K562 (cell line): ENCODE results near the gene FZD10. TPM values are rescaled to one million over a fixed set of nuclear protein-coding genes. Genes with fewer than 3 reads are reported as not detected.

Experiments
- ATAC-seq: fragments of 200-7000 bp; cut with Tn5 transposase; 3 replicates; pipeline ENCODE4 v1.9.1; 2020; ENCODE audit warnings: moderate library complexity
- BruUV-seq: library from RNA; stranded (reverse); fragments of 400-500 nt; replicated peaks from 2 replicates; lab custom pipeline; 2021; lab: Mats Ljungman, UMichigan
- CTCF ChIA-PET: fragments of 300-600 bp; formaldehyde crosslinking; extraction: SDS; loops from one replicate; lab custom pipeline; 2021; ENCODE audit warnings: low intra/inter-chr PET ratio; lab: Yijun Ruan, JAX
- POLR2A ChIA-PET: fragments of 300-600, 350-650 bp; sonication (Branson Sonifier 250); formaldehyde crosslinking; extraction: SDS; loops from one replicate; lab custom pipeline; 2021; ENCODE audit warnings: antibody characterized with exemption, inconsistent platforms; lab: Yijun Ruan, JAX
- DNase-seq, 4 experiments: peaks; one replicate each; pipeline versions ENCODE4 v3.0.0 to v3.0.0-alpha.2; 2011 to 2018; ENCODE audit warnings: low spot score in 3 of 4, mixed read lengths in 3 of 4; ENCODE audit errors: extremely low read depth in 1 of 4
- FAIRE-seq: peaks from 2 replicates; lab custom pipeline; 2011; peaks lifted over from hg19 to GRCh38; lab: Jason Lieb, UNC
- H2AFZ ChIP-seq: 2 replicates; pipeline ENCODE4 v1.6.0; 2011; ENCODE audit warnings: low read depth, low read length, control low read depth, inconsistent platforms
- H3K27ac ChIP-seq: fragments of 200-600 bp; 3 replicates; pipeline ENCODE4 v1.8.0; 2011; ENCODE audit warnings: low read depth, mild to moderate bottlenecking, control low read depth, inconsistent platforms, low read length, moderate library complexity, mixed read lengths; ENCODE audit errors: extremely low read depth
- H3K27me3 ChIP-seq, 2 experiments: fragments of 300-600 bp in 1 of 2; 2 replicates in 1 of 2; 3 replicates in 1 of 2; pipeline versions ENCODE4 v1.6.0 to v1.8.0; 2011; ENCODE audit warnings: inconsistent platforms in 2 of 2, low read length in 2 of 2, mild to moderate bottlenecking in 1 of 2, mixed read lengths in 1 of 2, moderate library complexity in 1 of 2; ENCODE audit not compliant: control insufficient read depth in 2 of 2, insufficient read depth in 2 of 2
- H3K36me3 ChIP-seq: fragments of 300-600 bp; 3 replicates; pipeline ENCODE4 v1.8.0; 2011; ENCODE audit warnings: mild to moderate bottlenecking, low read length, inconsistent platforms; ENCODE audit not compliant: control insufficient read depth, insufficient read depth
- H3K4me1 ChIP-seq, 2 experiments: fragments of 200-600 bp in 1 of 2; replicated peaks in 1 of 2; 2 replicates in 1 of 2; 3 replicates in 1 of 2; pipeline versions ENCODE4 v1.5.1 to v1.8.0; 2011; ENCODE audit warnings: inconsistent platforms in 2 of 2, low read length in 2 of 2, mild to moderate bottlenecking in 1 of 2, mixed read lengths in 1 of 2, moderate library complexity in 1 of 2; ENCODE audit not compliant: control insufficient read depth in 2 of 2, insufficient read depth in 2 of 2
- H3K4me2 ChIP-seq: 2 replicates; pipeline ENCODE4 v1.6.1; 2011; ENCODE audit warnings: low read length, control low read depth, inconsistent platforms, mixed read lengths; ENCODE audit not compliant: insufficient read depth
- H3K4me3 ChIP-seq: fragments of 200-600 bp; sonication (generic), shearing (Covaris generic); 2 replicates; pipeline ENCODE4 v1.5.1; 2016; ENCODE audit warnings: control low read depth, inconsistent platforms
- H3K79me2 ChIP-seq: fragments of 200-600 bp; 3 replicates; pipeline ENCODE4 v1.8.0; 2011; ENCODE audit warnings: low read length, inconsistent platforms; ENCODE audit not compliant: control insufficient read depth, insufficient read depth
- H3K9ac ChIP-seq, 2 experiments: 2 replicates each; pipeline versions ENCODE4 v1.6.0 to v1.6.1; 2011; ENCODE audit warnings: low read depth in 2 of 2, low read length in 2 of 2, control low read depth in 1 of 2, inconsistent platforms in 1 of 2, mild to moderate bottlenecking in 1 of 2, mixed read lengths in 1 of 2; ENCODE audit not compliant: insufficient read depth in 1 of 2
- H3K9me1 ChIP-seq: one replicate; pipeline ENCODE4 v1.6.0; 2011; ENCODE audit warnings: inconsistent platforms, mild to moderate bottlenecking, low read length, moderate library complexity; ENCODE audit not compliant: control insufficient read depth, insufficient read depth
- H3K9me3 ChIP-seq: replicated peaks from 2 replicates; pipeline ENCODE4 v1.5.1; 2011; ENCODE audit warnings: low read depth, low read length, inconsistent platforms; ENCODE audit not compliant: control insufficient read depth, insufficient read depth
- H4K20me1 ChIP-seq: replicated peaks from 2 replicates; pipeline ENCODE4 v1.6.1; 2011; ENCODE audit warnings: low read length, inconsistent platforms, mixed read lengths; ENCODE audit not compliant: control insufficient read depth, insufficient read depth
- ARHGAP35 ChIP-seq: fragments of 450-650 bp; IDR thresholded peaks from 2 replicates; pipeline ENCODE4 v1.6.1; 2018; ENCODE audit not compliant: partially characterized antibody
- NCOA4 ChIP-seq: fragments of 450-650 bp; IDR thresholded peaks from 2 replicates; pipeline ENCODE4 v1.6.1; 2018; ENCODE audit warnings: mild to moderate bottlenecking; ENCODE audit not compliant: partially characterized antibody
- POLR2A ChIP-seq: fragments of 450-650 bp; conservative IDR thresholded peaks from 2 replicates; pipeline ENCODE4 v1.6.1; 2016
- POLR2G ChIP-seq: fragments of 200-400 bp; formaldehyde crosslinking; IDR thresholded peaks from 2 replicates; pipeline ENCODE4 v1.6.1; 2017; ENCODE audit warnings: low read depth, mild to moderate bottlenecking, antibody characterized with exemption, low read length, moderate library complexity
- SETDB1 ChIP-seq: IDR thresholded peaks from one replicate; pipeline ENCODE4 v1.6.1; 2012; ENCODE audit warnings: low read length, control low read depth, inconsistent platforms
- TRIM24 ChIP-seq, 2 experiments: fragments of 450-650 bp; IDR thresholded peaks; 2 replicates each; pipeline ENCODE4 v1.6.1; 2016
- ZBED1 ChIP-seq: IDR thresholded peaks from 2 replicates; pipeline ENCODE4 v1.6.1; 2014
- ZZZ3 ChIP-seq: fragments of 450-650 bp; IDR thresholded peaks from 2 replicates; pipeline ENCODE4 v1.6.1; 2016; ENCODE audit warnings: antibody characterized with exemption, mild to moderate bottlenecking, moderate library complexity
- WGBS: fragments of 100-300 bp; shearing (Covaris generic); methylation state at CpG from one replicate; pipeline ENCODE4 v1.1.6; 2016; ENCODE audit warnings: low coverage, mixed read lengths; ENCODE audit not compliant: insufficient coverage; ENCODE audit errors: missing lambda C conversion rate; 5-methylcytosine and 5-hydroxymethylcytosine counted together
- in situ Hi-C: fragments of 300-500 bp; cut with MboI; formaldehyde crosslinking; loops from 4 replicates; pipeline ENCODE4 v1.15.0; 2018; ENCODE audit warnings: inconsistent platforms, mixed read lengths
- intact Hi-C: fragments of 100-400 bp; cut with micrococcal nuclease; formaldehyde crosslinking; loops from 2 replicates; pipeline ENCODE4 v1.14.2; 2022
- polyA plus RNA-seq, 8 experiments: library from polyadenylated mRNA; depleted of rRNA in 4 of 8; stranded (reverse) in 5 of 8; unstranded in 3 of 8; fragments of >200 nt; fragmentation: Nextera tagmentation in 2 of 8; fragmentation: Illumina TruSeq in 1 of 8; extraction: Ambion mirVana in 2 of 8; extraction: Trizol in 1 of 8; gene quantifications; 2 replicates each; pipeline versions ENCODE4 v1.2.1 to v1.2.3, GENCODE V29; 2011 to 2014; ENCODE audit warnings: inconsistent platforms in 1 of 8, missing spikeins in 1 of 8
- total RNA-seq, 7 experiments: library from RNA; depleted of rRNA in 6 of 7; stranded (reverse); fragments of >200 nt in 6 of 7; fragmentation: Illumina TruSeq in 2 of 7; extraction: Trizol in 2 of 7; gene quantifications; 2 replicates each; pipeline versions ENCODE4 v1.2.1 to v1.2.3, GENCODE V29; 2011 to 2021; ENCODE audit warnings: low replicate concordance in 1 of 7
- TF ChIP-seq, protein P1 (sequence below): sonication (generic); formaldehyde crosslinking; IDR thresholded peaks from 2 replicates; pipeline ENCODE4 v1.9.0; 2022; ENCODE audit warnings: mild to moderate bottlenecking, missing genetic modification reagents
- TF ChIP-seq, protein P2 (sequence below): sonication (generic); formaldehyde crosslinking; IDR thresholded peaks from 2 replicates; pipeline ENCODE4 v1.8.0; 2022; ENCODE audit warnings: missing genetic modification reagents, mild to moderate bottlenecking, borderline replicate concordance
- TF ChIP-seq, protein P3 (sequence below): sonication (generic); formaldehyde crosslinking; IDR thresholded peaks from 2 replicates; pipeline ENCODE4 v1.8.1; 2023; ENCODE audit warnings: mild to moderate bottlenecking, missing genetic modification reagents
- TF ChIP-seq, protein P4 (sequence below): fragments of 450-650 bp; IDR thresholded peaks from 2 replicates; pipeline ENCODE4 v1.6.1; 2016; ENCODE audit warnings: borderline replicate concordance
- TF ChIP-seq, protein P5 (sequence below): fragments of 450-650 bp; formaldehyde crosslinking; IDR thresholded peaks from 2 replicates; pipeline ENCODE4 v1.4.0; 2020; ENCODE audit warnings: mild to moderate bottlenecking, moderate library complexity

Gene FZD10
- total and polyA plus RNA-seq, 9 of the 15 experiments (the other 6 are each of a cell fraction or from before 2014, with no cell fraction given): not detected

DNA sequence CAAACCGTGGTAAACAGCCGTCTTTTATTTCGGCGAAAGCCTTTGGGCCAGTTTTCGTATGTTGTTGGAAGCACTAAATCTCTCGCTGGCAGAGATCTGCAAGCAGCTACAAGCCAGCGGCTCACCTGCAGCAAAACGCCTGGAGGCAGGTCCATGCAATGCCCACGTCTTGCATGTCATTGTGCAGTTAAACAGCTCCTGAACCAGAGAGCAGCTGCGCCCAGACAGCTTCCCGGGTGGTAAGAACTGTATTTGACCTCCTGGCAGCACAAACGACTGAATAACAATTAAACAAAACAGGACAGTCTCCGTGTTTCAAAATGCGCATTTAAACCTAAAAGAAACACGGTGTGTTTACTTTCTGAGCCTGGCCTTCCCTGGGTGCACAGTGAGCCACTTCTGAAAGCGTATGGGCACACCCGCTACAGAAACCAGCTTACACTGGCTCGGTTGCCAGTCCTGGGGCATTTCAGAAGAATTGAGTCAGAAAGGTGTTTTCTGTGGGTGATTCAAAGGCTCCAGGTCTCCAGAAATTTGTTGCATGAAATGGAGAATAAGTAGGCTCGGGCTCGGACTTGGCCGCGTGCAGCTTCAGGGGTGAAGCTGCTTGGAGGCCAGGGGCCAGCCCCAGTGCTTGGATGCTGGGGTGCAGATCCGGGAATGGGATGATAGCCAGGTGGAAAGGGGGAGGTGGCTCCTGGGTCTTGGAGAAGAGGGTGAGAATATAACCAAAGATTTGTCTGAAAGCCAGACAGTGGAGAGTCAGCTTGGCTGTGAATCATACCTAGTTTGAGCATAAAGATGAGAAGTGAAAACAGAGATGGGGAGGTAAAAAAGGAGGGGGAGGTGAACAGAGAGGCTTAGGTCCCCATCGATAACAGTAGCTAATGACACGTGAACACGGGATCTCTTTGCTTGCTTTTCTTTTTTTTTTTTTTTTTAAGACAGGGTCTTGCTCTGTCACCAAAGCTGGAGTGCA is 24.9 kb upstream of the FZD10 start (continued):
- TF ChIP-seq POLR2G: no peak
- TF ChIP-seq, protein P1, sequence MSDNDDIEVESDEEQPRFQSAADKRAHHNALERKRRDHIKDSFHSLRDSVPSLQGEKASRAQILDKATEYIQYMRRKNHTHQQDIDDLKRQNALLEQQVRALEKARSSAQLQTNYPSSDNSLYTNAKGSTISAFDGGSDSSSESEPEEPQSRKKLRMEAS: no peak
- TF ChIP-seq ZBED1: no peak
- TF ChIP-seq, all 486 proteins: peak for 0

DNA sequence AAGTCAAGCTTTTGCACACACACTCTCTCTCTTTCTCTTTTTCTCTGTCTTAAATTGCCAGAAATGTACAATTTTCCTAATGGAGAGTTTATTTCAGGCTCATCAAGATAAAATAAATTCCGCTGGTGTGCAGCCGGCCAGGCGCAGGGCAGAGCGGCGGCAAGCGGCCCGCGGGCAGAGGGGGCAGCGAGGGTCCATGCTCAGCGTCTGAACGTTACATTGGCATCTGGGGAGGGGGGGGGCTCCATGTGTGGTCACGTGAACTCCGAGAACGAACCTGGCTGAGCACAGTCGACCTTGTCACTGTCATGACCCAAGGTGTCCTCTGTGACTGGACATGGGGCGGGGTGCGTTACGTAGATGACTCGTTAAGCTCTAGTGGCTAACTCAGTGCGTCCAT is 23.8 kb upstream of the FZD10 start:
- H3K4me1 ChIP-seq: no peaks in the 10 kb centered on the region
- no peak overlapping the region for H3K9ac ChIP-seq
- H3K4me3 ChIP-seq: no peak overlapping the region
- ChIA-PET CTCF (no interaction called here), POLR2A (no interaction called here)
- no peaks in the 10 kb centered on the region for H3K36me3 ChIP-seq
- no peaks in the 10 kb centered on the region for H3K9me3 ChIP-seq
- H3K79me2 ChIP-seq: no peaks in the 10 kb centered on the region
- TF ChIP-seq POLR2A (no peak), NCOA4 (no peak), ARHGAP35 (no peak), TRIM24 (IDR thresholded peaks at IDR 0.05) (no peak), ZZZ3 (no peak), SETDB1 (no peak)
- TF ChIP-seq, protein P2, sequence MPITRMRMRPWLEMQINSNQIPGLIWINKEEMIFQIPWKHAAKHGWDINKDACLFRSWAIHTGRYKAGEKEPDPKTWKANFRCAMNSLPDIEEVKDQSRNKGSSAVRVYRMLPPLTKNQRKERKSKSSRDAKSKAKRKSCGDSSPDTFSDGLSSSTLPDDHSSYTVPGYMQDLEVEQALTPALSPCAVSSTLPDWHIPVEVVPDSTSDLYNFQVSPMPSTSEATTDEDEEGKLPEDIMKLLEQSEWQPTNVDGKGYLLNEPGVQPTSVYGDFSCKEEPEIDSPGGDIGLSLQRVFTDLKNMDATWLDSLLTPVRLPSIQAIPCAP (CRISPR knock-in tag): no peak
- TF ChIP-seq, protein P3, sequence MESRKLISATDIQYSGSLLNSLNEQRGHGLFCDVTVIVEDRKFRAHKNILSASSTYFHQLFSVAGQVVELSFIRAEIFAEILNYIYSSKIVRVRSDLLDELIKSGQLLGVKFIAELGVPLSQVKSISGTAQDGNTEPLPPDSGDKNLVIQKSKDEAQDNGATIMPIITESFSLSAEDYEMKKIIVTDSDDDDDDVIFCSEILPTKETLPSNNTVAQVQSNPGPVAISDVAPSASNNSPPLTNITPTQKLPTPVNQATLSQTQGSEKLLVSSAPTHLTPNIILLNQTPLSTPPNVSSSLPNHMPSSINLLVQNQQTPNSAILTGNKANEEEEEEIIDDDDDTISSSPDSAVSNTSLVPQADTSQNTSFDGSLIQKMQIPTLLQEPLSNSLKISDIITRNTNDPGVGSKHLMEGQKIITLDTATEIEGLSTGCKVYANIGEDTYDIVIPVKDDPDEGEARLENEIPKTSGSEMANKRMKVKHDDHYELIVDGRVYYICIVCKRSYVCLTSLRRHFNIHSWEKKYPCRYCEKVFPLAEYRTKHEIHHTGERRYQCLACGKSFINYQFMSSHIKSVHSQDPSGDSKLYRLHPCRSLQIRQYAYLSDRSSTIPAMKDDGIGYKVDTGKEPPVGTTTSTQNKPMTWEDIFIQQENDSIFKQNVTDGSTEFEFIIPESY (CRISPR knock-in tag): no peak
- TF ChIP-seq, protein P4, sequence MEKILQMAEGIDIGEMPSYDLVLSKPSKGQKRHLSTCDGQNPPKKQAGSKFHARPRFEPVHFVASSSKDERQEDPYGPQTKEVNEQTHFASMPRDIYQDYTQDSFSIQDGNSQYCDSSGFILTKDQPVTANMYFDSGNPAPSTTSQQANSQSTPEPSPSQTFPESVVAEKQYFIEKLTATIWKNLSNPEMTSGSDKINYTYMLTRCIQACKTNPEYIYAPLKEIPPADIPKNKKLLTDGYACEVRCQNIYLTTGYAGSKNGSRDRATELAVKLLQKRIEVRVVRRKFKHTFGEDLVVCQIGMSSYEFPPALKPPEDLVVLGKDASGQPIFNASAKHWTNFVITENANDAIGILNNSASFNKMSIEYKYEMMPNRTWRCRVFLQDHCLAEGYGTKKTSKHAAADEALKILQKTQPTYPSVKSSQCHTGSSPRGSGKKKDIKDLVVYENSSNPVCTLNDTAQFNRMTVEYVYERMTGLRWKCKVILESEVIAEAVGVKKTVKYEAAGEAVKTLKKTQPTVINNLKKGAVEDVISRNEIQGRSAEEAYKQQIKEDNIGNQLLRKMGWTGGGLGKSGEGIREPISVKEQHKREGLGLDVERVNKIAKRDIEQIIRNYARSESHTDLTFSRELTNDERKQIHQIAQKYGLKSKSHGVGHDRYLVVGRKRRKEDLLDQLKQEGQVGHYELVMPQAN: no peak
- TF ChIP-seq, protein P5, sequence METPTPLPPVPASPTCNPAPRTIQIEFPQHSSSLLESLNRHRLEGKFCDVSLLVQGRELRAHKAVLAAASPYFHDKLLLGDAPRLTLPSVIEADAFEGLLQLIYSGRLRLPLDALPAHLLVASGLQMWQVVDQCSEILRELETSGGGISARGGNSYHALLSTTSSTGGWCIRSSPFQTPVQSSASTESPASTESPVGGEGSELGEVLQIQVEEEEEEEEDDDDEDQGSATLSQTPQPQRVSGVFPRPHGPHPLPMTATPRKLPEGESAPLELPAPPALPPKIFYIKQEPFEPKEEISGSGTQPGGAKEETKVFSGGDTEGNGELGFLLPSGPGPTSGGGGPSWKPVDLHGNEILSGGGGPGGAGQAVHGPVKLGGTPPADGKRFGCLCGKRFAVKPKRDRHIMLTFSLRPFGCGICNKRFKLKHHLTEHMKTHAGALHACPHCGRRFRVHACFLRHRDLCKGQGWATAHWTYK: no peak
- TF ChIP-seq, all 486 proteins: peak for 0
- FAIRE-seq (no peak), DNase-seq (no peak), ATAC-seq (no peak)
- Histone ChIP-seq H2AFZ (no peak overlapping the region), H3K27ac (no peak overlapping the region), H3K27me3 (peaks cover 14 to 75% of the 10 kb centered on the region in 2 experiments), H3K4me2 (no peak overlapping the region), H3K9me1 (no peaks in the 10 kb centered on the region), H4K20me1 (peaks cover 6% of the 10 kb centered on the region; the same call in 1 of the 2 replicates)
- intact Hi-C loops (no loop called here), in situ Hi-C loops (no loop called here)
- 1% methylated on average over 20 of the region's 20 CpGs for WGBS
- BruUV-seq: no TSS peak
